H1 (cell line): ENCODE data around the gene ARHGEF28. TPM values are rescaled to one million over a fixed set of nuclear protein-coding genes. Genes with fewer than 3 reads are reported as not detected.

ENCODE experiments used
- CTCF ChIA-PET: fragments of 300-600 bp; sonication (Branson Sonifier 250); formaldehyde crosslinking; loops from one replicate; lab custom pipeline; 2021; ENCODE audit not compliant: partially characterized antibody; lab: Charles Lee
- POLR2A ChIA-PET: fragments of 300-600 bp; sonication (Branson Sonifier 250); formaldehyde crosslinking; loops from one replicate; lab custom pipeline; 2021; ENCODE audit warnings: inconsistent platforms; ENCODE audit not compliant: partially characterized antibody; lab: Charles Lee
- DNase-seq, 2 experiments: peaks; one replicate each; pipeline versions ENCODE4 v3.0.0 to v3.0.0-alpha.2; 2010 to 2022; ENCODE audit warnings: low spot score in 2 of 2, low read depth in 1 of 2, mixed read lengths in 1 of 2
- FAIRE-seq: peaks from 2 replicates; lab custom pipeline; 2011; peaks lifted over from hg19 to GRCh38; lab: Jason Lieb, UNC
- H2AFZ ChIP-seq: 2 replicates; pipeline ENCODE4 v1.8.1; 2012; ENCODE audit warnings: low read length, inconsistent platforms
- H2AK5ac ChIP-seq: 2 replicates; pipeline ENCODE4 v1.6.1; 2013; ENCODE audit warnings: low read depth, low read length
- H2BK120ac ChIP-seq: replicated peaks from 2 replicates; pipeline ENCODE3; 2013; ENCODE audit warnings: low read depth, low read length, inconsistent platforms
- H2BK12ac ChIP-seq: 2 replicates; pipeline ENCODE4 v1.6.1; 2013; ENCODE audit warnings: low read depth, low read length
- H2BK15ac ChIP-seq: 2 replicates; pipeline ENCODE4 v1.6.1; 2013; ENCODE audit warnings: low read length
- H2BK20ac ChIP-seq: 2 replicates; pipeline ENCODE4 v1.6.1; 2013; ENCODE audit warnings: low read length
- H2BK5ac ChIP-seq: 2 replicates; pipeline ENCODE4 v1.6.1; 2013; ENCODE audit warnings: low read depth, low read length
- H3K14ac ChIP-seq: 2 replicates; pipeline ENCODE4 v1.6.1; 2013; ENCODE audit warnings: inconsistent platforms; ENCODE audit not compliant: insufficient read length
- H3K18ac ChIP-seq: 2 replicates; pipeline ENCODE4 v1.6.1; 2013; ENCODE audit warnings: low read length; ENCODE audit errors: extremely low read depth
- H3K23ac ChIP-seq: 2 replicates; pipeline ENCODE4 v1.6.1; 2013; ENCODE audit warnings: inconsistent platforms; ENCODE audit not compliant: insufficient read length
- H3K23me2 ChIP-seq: 2 replicates; pipeline ENCODE4 v1.6.1; 2013; ENCODE audit warnings: low read depth, low read length
- H3K27ac ChIP-seq: 2 replicates; pipeline ENCODE4 v1.6.1; 2011; ENCODE audit warnings: low read depth, low read length, inconsistent platforms
- H3K27me3 ChIP-seq, 4 experiments: replicated peaks in 1 of 4; 1 replicate in 1 of 4; 2 replicates in 3 of 4; pipeline versions ENCODE4 v1.6.1 to v1.8.1; 2011 to 2013; ENCODE audit warnings: low read length in 3 of 4, mild to moderate bottlenecking in 3 of 4, inconsistent platforms in 2 of 4, mixed read lengths in 2 of 4, moderate library complexity in 1 of 4; ENCODE audit not compliant: control insufficient read depth in 3 of 4, insufficient read depth in 3 of 4; ENCODE audit errors: extremely low read depth in 1 of 4
- H3K36me3 ChIP-seq, 4 experiments: 2 replicates each; pipeline versions ENCODE4 v1.6.1 to v1.8.1; 2011 to 2013; ENCODE audit warnings: mild to moderate bottlenecking in 4 of 4, low read length in 3 of 4, moderate library complexity in 2 of 4, control low read depth in 1 of 4, inconsistent platforms in 1 of 4; ENCODE audit not compliant: insufficient read depth in 4 of 4, control insufficient read depth in 2 of 4
- H3K4ac ChIP-seq: replicated peaks from 2 replicates; pipeline ENCODE3; 2013; ENCODE audit warnings: low read length, low read depth, mixed read lengths, inconsistent platforms; ENCODE audit not compliant: insufficient read length
- H3K4me1 ChIP-seq, 4 experiments: replicated peaks in 1 of 4; 1 replicate in 1 of 4; 2 replicates in 3 of 4; pipeline versions ENCODE4 v1.6.1 to v1.8.1; 2011 to 2013; ENCODE audit warnings: low read length in 3 of 4, inconsistent platforms in 2 of 4, mixed read lengths in 1 of 4; ENCODE audit not compliant: insufficient read depth in 4 of 4, control insufficient read depth in 3 of 4
- H3K4me2 ChIP-seq, 2 experiments: 2 replicates each; pipeline versions ENCODE4 v1.6.1 to v1.8.1; 2011 to 2013; ENCODE audit warnings: low read depth in 2 of 2, low read length in 2 of 2, control low read depth in 1 of 2, inconsistent platforms in 1 of 2, mild to moderate bottlenecking in 1 of 2; ENCODE audit not compliant: insufficient read depth in 1 of 2
- H3K4me3 ChIP-seq, 4 experiments: fragments of 200-600, 300-600 bp in 1 of 4; sonication (generic), shearing (Covaris generic), sonication (Bioruptor Twin) in 1 of 4; 2 replicates each; pipeline versions ENCODE4 v1.5.1 to v1.8.1; 2011 to 2016; ENCODE audit warnings: low read length in 4 of 4, low read depth in 3 of 4, control low read depth in 2 of 4, inconsistent platforms in 2 of 4, mild to moderate bottlenecking in 2 of 4, mixed read lengths in 1 of 4, moderate library complexity in 1 of 4; ENCODE audit not compliant: insufficient read depth in 2 of 4; ENCODE audit errors: extremely low read depth in 1 of 4
- H3K56ac ChIP-seq: replicated peaks from 2 replicates; pipeline ENCODE3; 2013; ENCODE audit warnings: low read depth, mild to moderate bottlenecking, mixed read lengths, low read length, inconsistent platforms; ENCODE audit not compliant: insufficient read length
- H3K79me1 ChIP-seq: 2 replicates; pipeline ENCODE4 v1.6.1; 2013; ENCODE audit warnings: low read depth, low read length, control low read depth
- H3K79me2 ChIP-seq, 2 experiments: 2 replicates each; pipeline versions ENCODE4 v1.6.1 to v1.8.1; 2012 to 2013; ENCODE audit warnings: low read length in 2 of 2, mild to moderate bottlenecking in 2 of 2, inconsistent platforms in 1 of 2; ENCODE audit not compliant: insufficient read depth in 2 of 2, control insufficient read depth in 1 of 2
- H3K9ac ChIP-seq, 4 experiments: replicated peaks in 1 of 4; 1 replicate in 1 of 4; 2 replicates in 3 of 4; pipeline versions ENCODE4 v1.6.1 to v1.8.1; 2011 to 2013; ENCODE audit warnings: low read depth in 3 of 4, low read length in 3 of 4, control low read depth in 2 of 4, mild to moderate bottlenecking in 2 of 4, moderate library complexity in 2 of 4, inconsistent platforms in 1 of 4; ENCODE audit errors: extremely low read depth in 1 of 4
- H3K9me3 ChIP-seq, 2 experiments: 2 replicates each; pipeline versions ENCODE4 v1.6.1 to v1.8.1; 2012 to 2013; ENCODE audit warnings: mild to moderate bottlenecking in 2 of 2, moderate library complexity in 2 of 2, control low read depth in 1 of 2, inconsistent platforms in 1 of 2, low read depth in 1 of 2, low read length in 1 of 2, mixed read lengths in 1 of 2; ENCODE audit not compliant: insufficient read depth in 2 of 2
- H4K20me1 ChIP-seq, 2 experiments: replicated peaks in 1 of 2; 2 replicates each; pipeline versions ENCODE3 to v1.8.1; 2011 to 2013; ENCODE audit warnings: inconsistent platforms in 2 of 2, low read length in 2 of 2, mild to moderate bottlenecking in 1 of 2; ENCODE audit not compliant: insufficient read depth in 2 of 2, control insufficient read depth in 1 of 2
- H4K5ac ChIP-seq: 2 replicates; pipeline ENCODE4 v1.6.1; 2013; ENCODE audit warnings: low read length, low read depth, mixed read lengths, inconsistent platforms; ENCODE audit not compliant: insufficient read length
- H4K8ac ChIP-seq: 2 replicates; pipeline ENCODE4 v1.8.0; 2013; ENCODE audit warnings: mild to moderate bottlenecking, moderate library complexity, low read length, inconsistent platforms; ENCODE audit not compliant: insufficient read depth; ENCODE audit errors: extremely low read depth
- H4K91ac ChIP-seq: replicated peaks from 2 replicates; pipeline ENCODE3; 2013; ENCODE audit warnings: low read length, mixed read lengths, inconsistent platforms; ENCODE audit not compliant: insufficient read length
- BCL11A ChIP-seq, 2 experiments: IDR thresholded peaks; one replicate each; pipeline ENCODE4 v1.6.1; 2011; ENCODE audit warnings: low read depth in 2 of 2, low read length in 2 of 2, mild to moderate bottlenecking in 2 of 2
- CHD2 ChIP-seq: IDR thresholded peaks from 2 replicates; pipeline ENCODE4 v1.6.1; 2012; ENCODE audit warnings: low read length, improper control_type of control experiment
- EP300 ChIP-seq, 2 experiments: IDR thresholded peaks; 1 replicate in 1 of 2; 2 replicates in 1 of 2; pipeline ENCODE4 v1.6.1; 2011 to 2012; ENCODE audit warnings: low read depth in 2 of 2, low read length in 2 of 2, mild to moderate bottlenecking in 2 of 2, borderline replicate concordance in 1 of 2, inconsistent platforms in 1 of 2, moderate library complexity in 1 of 2
- GABPA ChIP-seq: IDR thresholded peaks from 2 replicates; pipeline ENCODE4 v1.6.1; 2011; ENCODE audit warnings: mild to moderate bottlenecking, low read length, moderate library complexity, borderline replicate concordance; ENCODE audit not compliant: insufficient read depth
- HDAC2 ChIP-seq, 2 experiments: fragments of 300-600 bp in 1 of 2; sonication (generic) in 1 of 2; IDR thresholded peaks; 2 replicates each; pipeline ENCODE4 v1.6.1; 2011 to 2012; ENCODE audit warnings: low read depth in 2 of 2, low read length in 2 of 2, mild to moderate bottlenecking in 2 of 2, moderate library complexity in 2 of 2, borderline replicate concordance in 1 of 2, inconsistent platforms in 1 of 2
- KDM1A ChIP-seq: fragments of 200-600, 300-600 bp; sonication (generic); IDR thresholded peaks from 2 replicates; pipeline ENCODE4 v1.7.1; 2016; ENCODE audit warnings: mild to moderate bottlenecking, low read length, borderline replicate concordance
- KDM4A ChIP-seq: IDR thresholded peaks from one replicate; pipeline ENCODE4 v1.7.1; 2012; ENCODE audit warnings: low read depth, mild to moderate bottlenecking, moderate library complexity, low read length, inconsistent platforms; ENCODE audit not compliant: severe bottlenecking
- RBBP5 ChIP-seq: IDR thresholded peaks from 2 replicates; pipeline ENCODE4 v1.7.1; 2012; ENCODE audit warnings: low read depth, mild to moderate bottlenecking, inconsistent platforms, low read length, moderate library complexity, borderline replicate concordance
- SUZ12 ChIP-seq: fragments of 200-600 bp; sonication (generic); IDR thresholded peaks from 2 replicates; pipeline ENCODE4 v1.6.1; 2012; ENCODE audit warnings: mild to moderate bottlenecking, inconsistent platforms, low read length, moderate library complexity, mixed read lengths
- TAF1 ChIP-seq: IDR thresholded peaks from 2 replicates; pipeline ENCODE4 v1.6.1; 2011; ENCODE audit warnings: mild to moderate bottlenecking, low read depth, low read length
- WGBS, 2 experiments: shearing (Covaris generic) in 1 of 2; methylation state at CpG; one replicate each; pipeline versions ENCODE4 v1.1.6 to v1.1.7; 2013 to 2015; ENCODE audit warnings: low lambda C conversion rate in 2 of 2, mixed read lengths in 2 of 2, inconsistent platforms in 1 of 2, low coverage in 1 of 2, missing lambda C conversion rate in 1 of 2; ENCODE audit not compliant: insufficient replicate concordance in 2 of 2, insufficient coverage in 1 of 2, insufficient read length in 1 of 2; ENCODE audit errors: extremely low coverage in 1 of 2, missing lambda C conversion rate in 1 of 2; 5-methylcytosine and 5-hydroxymethylcytosine counted together
- polyA plus RNA-seq, 7 experiments: library from polyadenylated mRNA; depleted of rRNA in 3 of 7; stranded (reverse) in 5 of 7; unstranded in 2 of 7; fragments of >200 nt in 5 of 7; fragments of 200-250 nt in 2 of 7; gene quantifications; 1 replicate in 5 of 7; 2 replicates in 1 of 7; 4 replicates in 1 of 7; pipeline versions ENCODE4 v1.2.1 to v1.2.3, GENCODE V29; 2011 to 2013; ENCODE audit warnings: missing spikeins in 2 of 7, mixed read lengths in 2 of 7
- total RNA-seq: library from RNA; stranded (reverse); fragmentation: NEBNext Ultra II Directional; extraction: Animal tissue kit (Norgen Biotek cat#: 25700); gene quantifications from 2 replicates; pipeline ENCODE4 v1.2.1, GENCODE V29; 2021

The ARHGEF28 gene
- total and polyA plus RNA-seq, 2 of the 8 experiments (the other 6 are each of a cell fraction or from before 2014, with no cell fraction given), result 0.33 to 1.0 TPM

DNA sequence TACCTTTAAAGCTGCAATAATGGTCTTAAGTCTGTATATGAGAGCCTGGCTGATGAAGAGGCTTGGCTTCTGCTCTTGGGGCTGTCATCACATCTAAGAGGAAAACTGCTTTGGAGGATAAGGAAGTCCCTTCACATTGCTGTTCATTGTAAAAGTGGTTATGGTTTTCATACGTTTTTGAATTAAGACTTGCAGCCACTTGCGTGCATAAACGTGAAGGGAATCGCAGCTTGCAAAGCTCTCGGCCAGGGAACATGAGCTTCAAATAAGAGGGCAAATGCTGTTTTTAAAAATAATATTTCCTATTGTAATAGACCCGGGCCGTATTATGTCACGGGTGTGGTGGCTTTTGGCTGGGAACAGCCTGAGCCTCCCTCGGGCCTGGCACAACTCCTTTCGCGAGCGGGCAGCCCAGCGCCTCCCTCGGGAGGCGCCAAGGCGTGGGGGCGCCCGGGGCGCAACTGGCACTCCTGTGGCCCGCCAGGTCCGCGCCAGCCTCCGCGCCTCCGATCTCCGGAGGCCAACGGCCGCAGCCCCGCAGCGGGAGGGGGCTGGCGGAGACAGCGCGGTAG lies 538 bp upstream of the ARHGEF28 start:
- ChIA-PET POLR2A (no interaction called here), CTCF (interaction anchor here (0.9 to 5.5 kb wide), 4 partner anchors 12 to 168 kb away, joined by 3 to 24 read pairs (median 3); no protein-coding TSS in a partner anchor)
- Histone ChIP-seq H3K9me3 (no peaks in the 10 kb centered on the region), H3K56ac (no peak overlapping the region), H3K36me3 (no peaks in the 10 kb centered on the region), H2BK15ac (no peak overlapping the region), H3K4ac (no peak overlapping the region), H3K4me3 (peak overlapping the region; percentile 23 to 79 (median 32); a peak in 6 of 8 replicates), H3K18ac (peak overlapping the region; percentile 53; the same call in 1 of the 2 replicates), H2BK5ac (no peak overlapping the region), H3K4me1 (peaks cover 0 to 11% (median 1%) of the 10 kb centered on the region in 4 experiments; a peak in 2 of 7 replicates), H3K27me3 (peaks cover 8 to 20% (median 14%) of the 10 kb centered on the region in 4 experiments), H2BK120ac (no peak overlapping the region), H3K9ac (no peak overlapping the region), H2BK20ac (no peak overlapping the region), H3K23me2 (peaks cover 6% of the 10 kb centered on the region; the same call in 1 of the 2 replicates), H3K79me2 (no peaks in the 10 kb centered on the region), H3K27ac (no peak overlapping the region), H4K8ac (no peak overlapping the region; the same call in 1 of the 2 replicates), H2AK5ac (no peak overlapping the region), H2BK12ac (no peak overlapping the region), H3K23ac (no peak overlapping the region), H3K4me2 (peak overlapping the region; percentile 65 to 85), H3K79me1 (no peaks in the 10 kb centered on the region), H3K14ac (no peak overlapping the region), H4K91ac (no peak overlapping the region), H2AFZ (no peak overlapping the region), H4K20me1 (no peaks in the 10 kb centered on the region), H4K5ac (no peak overlapping the region)
- TF ChIP-seq BCL11A (IDR thresholded peaks at IDR 0.05; ENCODE audit: low read depth in 2 of 2, low read length in 2 of 2), result no peak
- no peak for TF ChIP-seq SUZ12
- peak; percentile 30 for TF ChIP-seq KDM4A
- TF ChIP-seq EP300 (IDR thresholded peaks at IDR 0.05; ENCODE audit: borderline replicate concordance in 1 of 2, low read depth in 2 of 2, low read length in 2 of 2), result peak in 1 of 2 experiments; percentile 46; a peak in 1 of 3 replicates
- no peak for TF ChIP-seq TAF1
- TF ChIP-seq RBBP5, result peak; percentile 18; the same call in 1 of the 2 replicates
- no peak for TF ChIP-seq HDAC2 (IDR thresholded peaks at IDR 0.05; ENCODE audit: borderline replicate concordance in 1 of 2, low read depth in 2 of 2, low read length in 2 of 2)
- no peak for TF ChIP-seq CHD2
- no peak for TF ChIP-seq KDM1A
- 0 out of 2 replicates have a peak, but pooled peaks have one; percentile 43 for TF ChIP-seq GABPA
- DNase-seq (peak in 1 of 2 experiments; percentile 15), FAIRE-seq (no peak)
- WGBS, 2 experiments, result 17% methylated on average over 30 of the region's 33 CpGs; no CpG with 5 or more reads in 1 of the 2 experiments
